ENCODE results near the gene RSPH1.

DNA sequence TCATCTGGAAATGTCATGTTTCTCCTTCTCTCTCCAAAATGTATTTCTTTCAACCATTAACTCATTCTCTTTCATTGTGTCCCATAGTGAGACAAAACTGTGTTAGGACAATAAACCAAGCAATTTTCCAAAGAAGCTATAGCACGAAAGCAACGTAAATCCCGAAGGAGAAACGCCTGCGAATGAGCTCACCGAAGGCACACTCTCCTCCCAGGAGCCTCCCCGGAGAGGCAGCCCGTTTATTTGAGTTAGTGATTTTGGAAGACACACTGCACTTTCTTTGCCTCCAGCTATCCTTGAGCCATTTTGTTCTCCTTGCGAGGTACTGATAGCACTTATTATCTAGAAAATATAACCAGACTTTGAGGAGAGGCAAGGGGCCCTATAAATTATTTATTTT, 41.2 kb downstream of the RSPH1 start:
- TF ChIP-seq, protein P1, sequence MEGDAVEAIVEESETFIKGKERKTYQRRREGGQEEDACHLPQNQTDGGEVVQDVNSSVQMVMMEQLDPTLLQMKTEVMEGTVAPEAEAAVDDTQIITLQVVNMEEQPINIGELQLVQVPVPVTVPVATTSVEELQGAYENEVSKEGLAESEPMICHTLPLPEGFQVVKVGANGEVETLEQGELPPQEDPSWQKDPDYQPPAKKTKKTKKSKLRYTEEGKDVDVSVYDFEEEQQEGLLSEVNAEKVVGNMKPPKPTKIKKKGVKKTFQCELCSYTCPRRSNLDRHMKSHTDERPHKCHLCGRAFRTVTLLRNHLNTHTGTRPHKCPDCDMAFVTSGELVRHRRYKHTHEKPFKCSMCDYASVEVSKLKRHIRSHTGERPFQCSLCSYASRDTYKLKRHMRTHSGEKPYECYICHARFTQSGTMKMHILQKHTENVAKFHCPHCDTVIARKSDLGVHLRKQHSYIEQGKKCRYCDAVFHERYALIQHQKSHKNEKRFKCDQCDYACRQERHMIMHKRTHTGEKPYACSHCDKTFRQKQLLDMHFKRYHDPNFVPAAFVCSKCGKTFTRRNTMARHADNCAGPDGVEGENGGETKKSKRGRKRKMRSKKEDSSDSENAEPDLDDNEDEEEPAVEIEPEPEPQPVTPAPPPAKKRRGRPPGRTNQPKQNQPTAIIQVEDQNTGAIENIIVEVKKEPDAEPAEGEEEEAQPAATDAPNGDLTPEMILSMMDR (IDR thresholded peaks at IDR 0.05): no peak
- TF ChIP-seq POLR2AphosphoS5 (IDR thresholded peaks at IDR 0.05) (no peak), POLR2A (IDR thresholded peaks at IDR 0.05) (no peak)
